HG03064 (cell line): ENCODE measurements around the gene ZNF385D.

ENCODE experiments used
- ATAC-seq: cut with Tn5 transposase; IDR thresholded peaks from one replicate; pipeline ENCODE4 v1.9.1; 2021; ENCODE audit warnings: low read depth; ENCODE audit not compliant: unreplicated experiment

Gene ZNF385D

GRCh38 chr3:21618695-21619094 is 132.3 kb downstream of the ZNF385D start:
- ATAC-seq = no peak

GRCh38 chr3:21613372-21614070 is 137.5 kb downstream of the ZNF385D start:
- no peak for ATAC-seq

GRCh38 chr3:21601178-21601577 is 149.8 kb downstream of the ZNF385D start:
- ATAC-seq = no peak

- ATAC-seq = no peak
These were observed 151.1 kb downstream of the ZNF385D start for GRCh38 chr3:21599890-21600289.

GRCh38 chr3:21592828-21593227 is 158.2 kb downstream of the ZNF385D start:
- no peak for ATAC-seq

- ATAC-seq = no peak
These were observed 163.1 kb downstream of the ZNF385D start for GRCh38 chr3:21587894-21588293.

- no peak for ATAC-seq
These were observed 165.7 kb downstream of the ZNF385D start for GRCh38 chr3:21585216-21585740.

GRCh38 chr3:21573291-21573690 is 177.7 kb downstream of the ZNF385D start:
- ATAC-seq = no peak

- ATAC-seq = no peak
These were observed 186.5 kb downstream of the ZNF385D start for GRCh38 chr3:21564531-21564930.

- ATAC-seq = no peak
These were observed 188.8 kb downstream of the ZNF385D start for GRCh38 chr3:21562243-21562642.

GRCh38 chr3:21561472-21561871 is 189.5 kb downstream of the ZNF385D start:
- ATAC-seq = no peak

GRCh38 chr3:21551019-21551418 is 200.0 kb downstream of the ZNF385D start:
- no peak for ATAC-seq

GRCh38 chr3:21544076-21544462 is 206.9 kb downstream of the ZNF385D start:
- ATAC-seq = no peak

GRCh38 chr3:21543380-21544075 is 207.5 kb downstream of the ZNF385D start:
- ATAC-seq = no peak

- ATAC-seq = no peak
These were observed 208.2 kb downstream of the ZNF385D start for GRCh38 chr3:21542656-21543379.

GRCh38 chr3:21540265-21540664 is 210.7 kb downstream of the ZNF385D start:
- no peak for ATAC-seq

- no peak for ATAC-seq
These were observed 216.5 kb downstream of the ZNF385D start for GRCh38 chr3:21534462-21534861.

- no peak for ATAC-seq
These were observed 218.0 kb downstream of the ZNF385D start for GRCh38 chr3:21533002-21533401.

GRCh38 chr3:21531909-21532308 is 219.1 kb downstream of the ZNF385D start:
- ATAC-seq = no peak

- ATAC-seq = no peak
These were observed 222.6 kb downstream of the ZNF385D start for GRCh38 chr3:21528291-21528995.

GRCh38 chr3:21526461-21526860 is 224.5 kb downstream of the ZNF385D start:
- no peak for ATAC-seq
